ENCODE measurements around the gene IFNL2.
"Not testable (repeated sequence)": the region's sequence is repeated elsewhere in the genome, so short reads cannot be mapped to it uniquely, and the experiment has no call there.

Gene IFNL2

GRCh38 chr19:39253374-39254149 lies 14.6 kb upstream of the IFNL2 start:
- DNase-seq = no peak

DNA sequence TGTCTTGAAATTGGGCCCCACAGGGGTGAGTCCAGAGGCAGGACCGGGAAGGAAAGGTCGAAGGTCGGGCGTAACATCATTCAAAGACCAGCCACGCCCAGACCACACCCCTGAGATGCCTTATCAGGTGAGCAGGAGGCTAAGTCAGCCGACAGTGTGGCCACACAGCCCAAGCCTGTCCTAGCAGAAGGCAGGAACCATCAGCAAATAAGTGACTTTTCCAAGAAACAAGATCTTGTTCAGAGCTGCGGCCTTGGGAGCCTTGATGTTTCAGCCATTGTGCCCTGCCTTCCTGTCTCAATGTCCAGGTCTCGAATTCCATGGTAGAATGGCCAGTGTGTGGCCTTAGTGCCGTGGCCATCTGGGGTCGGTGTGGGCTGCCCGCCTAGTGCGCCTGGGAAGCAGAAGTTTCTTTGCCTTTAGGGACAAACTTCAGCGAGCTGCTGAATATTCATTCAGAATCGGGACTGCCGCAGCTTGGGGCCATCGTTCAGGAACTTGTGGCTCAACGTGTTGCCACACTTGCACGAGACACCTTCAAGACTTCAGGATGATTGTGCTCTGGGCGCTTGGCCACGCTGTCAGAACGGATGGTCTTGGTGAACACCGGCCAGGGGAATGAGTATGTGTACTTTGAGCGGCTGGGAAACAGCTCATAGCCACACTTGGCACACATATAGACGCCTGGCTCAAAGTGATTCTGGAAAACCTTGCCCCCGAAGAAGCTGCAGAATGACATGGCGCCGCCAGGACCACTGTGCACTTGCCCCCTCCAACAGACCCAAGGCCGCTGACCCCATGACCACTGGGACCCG lies 13.5 kb upstream of the IFNL2 start:
- DNase-seq = no peak

DNA sequence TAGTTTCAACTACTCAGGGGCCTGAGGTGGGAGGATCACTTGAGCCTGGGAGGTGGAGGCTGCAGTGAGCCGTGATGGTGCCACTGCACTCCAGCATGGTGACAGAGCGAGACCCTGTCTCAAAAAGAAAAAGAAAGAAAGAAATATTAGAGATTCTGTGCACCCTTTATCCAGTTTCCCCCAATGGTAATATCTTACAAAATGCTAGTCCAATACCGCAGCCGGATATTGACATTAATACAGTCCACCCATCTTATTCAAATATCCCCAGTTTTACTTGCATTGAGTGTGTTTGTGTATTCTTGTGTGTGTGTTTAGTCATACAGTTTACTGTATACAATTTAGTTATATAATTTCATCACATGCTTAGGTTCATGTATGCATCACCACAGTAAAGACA lies 11.0 kb upstream of the IFNL2 start:
- DNase-seq = no peak

DNA sequence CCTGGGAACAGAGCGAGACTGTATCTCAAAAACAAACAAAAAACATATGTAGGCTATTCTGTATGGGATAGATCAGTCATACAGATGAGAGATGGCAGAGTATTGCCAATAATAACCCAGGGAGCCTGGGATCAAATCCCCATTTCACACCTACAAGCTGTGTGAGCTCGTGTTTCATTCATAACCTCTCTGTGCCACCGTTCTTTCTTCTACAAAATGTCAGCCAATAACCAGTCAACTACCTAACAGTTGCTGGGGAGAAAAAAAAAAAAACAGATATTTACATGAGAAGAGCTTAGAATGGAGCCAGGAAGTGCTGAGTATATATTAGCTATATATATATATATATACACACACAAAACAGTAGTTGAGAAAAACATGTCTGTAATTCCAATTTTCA lies 6.5 kb upstream of the IFNL2 start:
- DNase-seq = no peak

- no peak for DNase-seq
These were observed 5.7 kb upstream of the IFNL2 start for GRCh38 chr19:39262496-39262895.

- no peak for DNase-seq
These were observed 4.3 kb upstream of the IFNL2 start for GRCh38 chr19:39263912-39264305.

DNA sequence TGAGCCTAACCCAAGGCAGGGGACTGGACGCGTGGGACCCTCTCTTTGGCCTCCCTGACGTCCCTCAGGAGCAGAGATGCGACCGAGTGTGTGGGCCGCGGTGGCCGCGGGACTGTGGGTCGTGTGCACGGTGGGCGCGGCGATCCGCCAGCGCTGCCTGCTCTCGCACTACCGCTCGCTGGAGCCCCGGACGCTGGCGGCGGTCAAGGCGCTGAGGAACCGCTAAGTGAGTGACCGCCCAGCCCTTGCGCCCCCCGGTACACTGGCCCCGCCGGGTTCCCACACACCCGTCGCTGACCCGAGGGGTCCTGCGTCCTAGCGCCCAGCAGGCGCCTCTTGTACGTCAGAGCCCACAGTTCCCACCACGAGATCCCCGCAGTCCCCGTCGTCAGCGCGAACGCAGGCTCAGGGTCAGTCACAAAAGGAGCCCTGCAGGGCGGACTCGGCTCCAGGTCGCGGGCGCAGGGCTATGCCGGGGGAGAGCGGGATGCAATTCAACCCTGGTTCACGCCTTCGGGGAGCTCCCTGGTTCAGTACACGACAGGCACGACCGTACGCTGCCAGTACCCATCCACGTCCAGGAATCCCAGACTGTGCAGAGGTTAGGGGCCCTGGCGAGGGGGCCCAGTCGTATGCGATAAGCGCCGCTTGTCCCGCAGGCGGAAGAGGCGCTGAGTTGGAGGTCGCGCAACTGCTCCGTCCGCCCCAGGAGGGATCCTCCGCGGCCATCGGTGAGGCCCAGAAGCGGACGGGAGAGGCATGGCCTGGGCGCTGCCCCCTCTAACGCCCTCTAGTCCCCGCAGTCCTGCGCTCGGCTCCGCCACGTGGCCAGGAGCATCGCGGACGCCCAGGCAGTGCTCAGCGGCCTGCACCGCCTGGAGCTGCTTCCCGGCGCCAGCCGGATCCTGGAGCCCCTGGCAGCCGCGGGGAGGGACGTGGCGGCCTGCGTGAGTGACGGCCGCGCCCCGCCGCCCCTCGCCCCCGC lies 3.6 kb upstream of the IFNL2 start:
- DNase-seq = no peak

GRCh38 chr19:39265321-39265916 lies 2.8 kb upstream of the IFNL2 start:
- DNase-seq = peak; percentile 54

DNA sequence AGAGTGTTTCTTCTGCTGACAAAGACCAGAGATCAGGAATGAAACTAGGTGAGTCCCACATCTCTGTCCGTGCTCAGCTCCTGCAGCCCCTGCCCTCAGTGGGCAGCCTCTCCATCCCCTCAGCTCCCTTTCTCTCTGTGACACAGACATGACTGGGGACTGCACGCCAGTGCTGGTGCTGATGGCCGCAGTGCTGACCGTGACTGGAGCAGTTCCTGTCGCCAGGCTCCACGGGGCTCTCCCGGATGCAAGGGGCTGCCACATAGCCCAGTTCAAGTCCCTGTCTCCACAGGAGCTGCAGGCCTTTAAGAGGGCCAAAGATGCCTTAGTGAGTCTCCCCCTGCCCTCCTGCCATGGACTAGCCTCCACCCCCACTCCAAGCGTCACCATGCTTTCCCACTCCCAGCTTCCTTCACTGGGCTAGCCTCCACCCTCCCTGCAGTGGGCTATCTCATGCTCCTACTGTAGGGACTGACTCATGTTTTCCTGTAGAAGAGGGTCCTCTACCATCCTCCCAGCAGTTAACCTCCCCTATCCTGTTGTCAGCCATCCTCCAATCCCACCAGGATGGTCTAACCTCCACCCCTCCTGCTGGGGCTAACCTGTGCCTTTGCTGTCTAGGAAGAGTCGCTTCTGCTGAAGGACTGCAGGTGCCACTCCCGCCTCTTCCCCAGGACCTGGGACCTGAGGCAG lies 481 bp downstream of the IFNL2 start:
- peak; percentile 46 for DNase-seq

- not testable (repeated sequence) for DNase-seq
These were observed 1.2 kb downstream of the IFNL2 start for GRCh38 chr19:39269369-39269768.

DNA sequence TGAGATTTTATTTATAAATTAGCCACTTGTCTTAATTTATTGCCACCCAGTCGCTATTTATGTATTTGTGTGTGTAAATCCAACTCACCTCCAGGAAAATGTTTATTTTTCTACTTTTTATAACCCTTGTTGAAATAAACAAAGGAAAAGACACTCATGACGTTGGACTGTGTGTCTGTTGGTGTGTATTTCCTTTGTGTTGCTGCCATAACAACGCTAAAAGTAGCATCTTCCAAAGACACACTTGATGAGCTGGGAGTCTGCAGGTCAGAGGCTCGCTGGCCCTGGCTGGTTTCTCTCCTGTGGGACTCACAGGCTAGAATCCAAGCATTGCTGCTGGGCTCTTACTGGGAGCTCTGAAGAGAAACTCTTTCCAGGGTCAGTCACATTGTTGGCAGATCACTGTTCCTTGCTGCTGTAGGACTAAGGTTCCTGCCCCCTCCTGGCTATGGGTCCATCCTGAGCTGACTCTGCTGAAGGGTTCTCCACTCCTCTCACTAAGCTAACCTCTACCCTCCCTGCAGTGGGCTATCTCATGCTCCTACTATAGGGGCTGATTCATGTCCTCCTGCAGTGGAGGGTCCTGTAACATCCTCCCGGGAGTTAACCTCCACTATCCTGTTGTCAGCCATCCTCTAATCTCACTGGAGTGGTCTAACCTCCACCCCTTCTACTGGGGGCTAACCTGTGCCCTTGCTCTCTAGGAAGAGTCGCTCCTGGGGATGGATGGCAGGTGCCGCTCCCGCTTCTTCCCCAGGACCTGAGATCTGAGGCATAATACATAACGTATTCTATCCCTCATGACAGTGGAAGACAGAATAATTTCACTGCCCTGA lies 2.1 kb downstream of the IFNL2 start:
- DNase-seq = no peak

- DNase-seq = not testable (repeated sequence)
These were observed 5.7 kb downstream of the IFNL2 start for GRCh38 chr19:39273859-39274258.

- DNase-seq = no peak
These were observed 7.4 kb downstream of the IFNL2 start for GRCh38 chr19:39275578-39275977.

GRCh38 chr19:39276740-39277139 lies 8.5 kb downstream of the IFNL2 start:
- DNase-seq = no peak

DNA sequence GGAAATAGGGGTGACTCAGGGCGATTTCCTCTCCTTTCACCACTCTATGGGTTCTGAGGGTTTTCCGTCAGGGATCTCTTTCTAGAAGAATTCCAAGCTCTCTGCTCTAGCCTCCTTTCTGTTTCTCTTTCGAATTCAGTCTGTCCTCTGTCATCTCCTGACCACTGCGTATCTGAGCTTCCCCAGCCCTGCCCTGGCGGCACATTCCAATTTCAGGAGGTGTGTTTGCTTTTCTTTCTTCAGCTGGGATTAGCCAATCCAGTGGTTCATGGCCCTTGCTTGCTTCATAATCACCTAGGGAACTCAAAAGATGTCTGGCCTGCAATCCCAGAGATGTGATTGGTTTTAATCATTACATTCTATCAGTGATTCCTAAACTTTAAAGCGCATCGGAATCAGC lies 9.4 kb downstream of the IFNL2 start:
- no peak for DNase-seq

DNA sequence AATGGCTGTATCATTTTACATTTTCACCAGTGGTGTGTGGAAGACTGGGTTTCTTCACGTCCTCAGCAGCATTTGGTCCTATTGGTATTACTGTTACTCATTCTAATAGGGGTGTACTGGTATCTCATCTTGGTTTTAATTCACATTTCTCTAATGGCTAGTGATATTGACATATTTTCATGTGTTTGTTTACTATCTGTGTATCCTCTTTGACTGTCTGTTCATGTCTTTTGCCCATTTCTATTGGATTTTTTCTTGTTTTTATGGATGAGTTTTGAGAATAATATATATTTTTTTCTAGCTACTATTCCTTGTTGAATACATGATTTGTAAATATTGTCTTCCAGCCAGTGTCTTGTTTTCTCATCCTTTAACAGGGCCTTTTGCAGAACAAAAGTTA lies 13.8 kb downstream of the IFNL2 start:
- no peak for DNase-seq

DNA sequence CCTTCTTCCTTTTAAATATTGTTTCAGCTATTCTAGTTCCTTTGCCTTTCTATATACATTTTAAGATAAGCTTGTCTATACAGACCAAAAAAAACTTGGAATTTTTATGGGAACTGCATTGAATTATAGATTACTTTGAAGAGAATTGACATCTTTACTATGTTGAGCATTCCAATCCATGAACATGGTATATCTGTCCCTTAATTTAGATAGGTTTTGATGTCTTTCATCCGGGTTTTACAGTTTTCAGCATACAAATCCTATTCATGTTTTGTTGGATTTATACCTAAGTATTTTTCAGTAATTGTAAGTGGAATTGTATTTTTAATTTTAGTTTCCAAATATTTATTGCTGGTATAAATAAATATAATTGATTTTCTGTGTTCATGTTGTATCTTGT lies 15.8 kb downstream of the IFNL2 start:
- no peak for DNase-seq

GRCh38 chr19:39293394-39293793 lies 25.2 kb downstream of the IFNL2 start:
- DNase-seq = no peak

GRCh38 chr19:39296055-39296645 lies 28.0 kb downstream of the IFNL2 start, which contains the start of gene IFNL1:
Gene IFNL1 (plus strand): TSS chr19:39296407. CDS start chr19:39296422, 15 bp downstream.
- DNase-seq = no peak

GRCh38 chr19:39296906-39297305 lies 28.7 kb downstream of the IFNL2 start:
- no peak for DNase-seq

All from activated CD8-positive, alpha-beta memory T cell treated with anti-CD3 and anti-CD28 coated beads, Interleukin-2, amount 50 U/mL, for 48 hours (primary cell).